ENCODE results near the gene ZNF350. TPM values are rescaled to one million over a fixed set of nuclear protein-coding genes. Genes with fewer than 3 reads are reported as not detected.
"Not testable (repeated sequence)": the region's sequence is repeated elsewhere in the genome, so short reads cannot be mapped to it uniquely, and the experiment has no call there.

Gene ZNF350
- total and polyA plus RNA-seq, 2 donors (not counting 1 experiment from before 2014, with no cell fraction given), result 6.0 to 50.2 TPM

- Histone ChIP-seq H3K27ac (ENCODE audit: low read length in 2 of 2) (no peak overlapping the region), H3K27me3 (replicated peaks in 1 of 4; ENCODE audit: control extremely low read depth in 1 of 4, control insufficient read depth in 3 of 4, insufficient read depth in 4 of 4, low read length in 3 of 4) (no peaks in the 10 kb centered on the region), H4K20me1 (ENCODE audit: control insufficient read depth, insufficient read depth, low read length, poor library complexity, severe bottlenecking) (no peaks in the 10 kb centered on the region), H2AFZ (ENCODE audit: insufficient read depth, low read depth, low read length, poor library complexity, severe bottlenecking) (no peak overlapping the region), H3K9ac (ENCODE audit: low read length) (no peak overlapping the region), H3K36me3 (replicated peaks in 1 of 2; ENCODE audit: control extremely low read depth in 1 of 2, control insufficient read depth in 1 of 2, extremely low read depth in 1 of 2, insufficient read depth in 2 of 2, low read length in 1 of 2) (peaks cover 13 to 64% of the 10 kb centered on the region in 2 experiments), H3K4me1 (ENCODE audit: control insufficient read depth in 2 of 2, insufficient read depth in 2 of 2, low read length in 2 of 2) (no peaks in the 10 kb centered on the region), H3K4me3 (ENCODE audit: control extremely low read depth in 1 of 5, extremely low read depth in 1 of 5, insufficient read depth in 1 of 5, low read depth in 2 of 5, low read length in 4 of 5) (no peak overlapping the region), H3K4me2 (replicated peaks; ENCODE audit: low read depth, low read length, poor library complexity, severe bottlenecking) (no peak overlapping the region), H3K9me3 (ENCODE audit: control extremely low read depth in 1 of 3, control insufficient read depth in 2 of 3, insufficient read depth in 1 of 3, low read length in 2 of 3) (peaks cover 21 to 84% (median 63%) of the 10 kb centered on the region in 3 donors), H3K79me2 (ENCODE audit: control insufficient read depth, insufficient read depth, low read length) (peaks cover 93% of the 10 kb centered on the region)
- POLR2A ChIA-PET, result no interaction called here
- CTCF ChIA-PET, result no interaction called here
- Mint-ChIP-seq H3K27ac (no peak overlapping the region), H3K4me1 (peaks cover 4% of the 10 kb centered on the region), H3K4me3 (no peak overlapping the region), H3K9me3 (ENCODE audit: insufficient read depth) (peaks cover 42% of the 10 kb centered on the region), H3K27me3 (no peaks in the 10 kb centered on the region)
- no peak for ATAC-seq (ENCODE audit: low read depth)
- intact Hi-C loops (cut with micrococcal nuclease), result no loop called here
- WGBS (ENCODE audit: insufficient coverage), result 93% methylated on average over 7 of the region's 7 CpGs
- DNase-seq, result no peak
- no peak for TF ChIP-seq CTCF (IDR thresholded peaks at IDR 0.05)
- no peak for TF ChIP-seq EZH2 (IDR thresholded peaks at IDR 0.05; ENCODE audit: borderline replicate concordance, insufficient read depth, low read depth, low read length, poor library complexity, severe bottlenecking)
Observed at GRCh38 chr19:51977346-51977745, 9.3 kb downstream of the ZNF350 start.

GRCh38 chr19:51976852-51977251 is 9.8 kb downstream of the ZNF350 start:
- Histone ChIP-seq H4K20me1 (ENCODE audit: control insufficient read depth, insufficient read depth, low read length, poor library complexity, severe bottlenecking) (no peaks in the 10 kb centered on the region), H3K4me1 (ENCODE audit: control insufficient read depth in 2 of 2, insufficient read depth in 2 of 2, low read length in 2 of 2) (no peaks in the 10 kb centered on the region), H3K4me3 (ENCODE audit: control extremely low read depth in 1 of 5, extremely low read depth in 1 of 5, insufficient read depth in 1 of 5, low read depth in 2 of 5, low read length in 4 of 5) (no peak overlapping the region), H3K27me3 (replicated peaks in 1 of 4; ENCODE audit: control extremely low read depth in 1 of 4, control insufficient read depth in 3 of 4, insufficient read depth in 4 of 4, low read length in 3 of 4) (no peaks in the 10 kb centered on the region), H3K79me2 (ENCODE audit: control insufficient read depth, insufficient read depth, low read length) (peaks cover 91% of the 10 kb centered on the region), H3K9me3 (ENCODE audit: control extremely low read depth in 1 of 3, control insufficient read depth in 2 of 3, insufficient read depth in 1 of 3, low read length in 2 of 3) (peaks cover 24 to 84% (median 68%) of the 10 kb centered on the region in 3 donors), H3K36me3 (replicated peaks in 1 of 2; ENCODE audit: control extremely low read depth in 1 of 2, control insufficient read depth in 1 of 2, extremely low read depth in 1 of 2, insufficient read depth in 2 of 2, low read length in 1 of 2) (peaks cover 14 to 69% of the 10 kb centered on the region in 2 experiments), H2AFZ (ENCODE audit: insufficient read depth, low read depth, low read length, poor library complexity, severe bottlenecking) (no peak overlapping the region), H3K4me2 (replicated peaks; ENCODE audit: low read depth, low read length, poor library complexity, severe bottlenecking) (no peak overlapping the region), H3K27ac (ENCODE audit: low read length in 2 of 2) (no peak overlapping the region), H3K9ac (ENCODE audit: low read length) (no peak overlapping the region)
- Mint-ChIP-seq H3K4me3 (no peak overlapping the region), H3K4me1 (peaks cover 4% of the 10 kb centered on the region), H3K27me3 (no peaks in the 10 kb centered on the region), H3K27ac (no peak overlapping the region), H3K9me3 (ENCODE audit: insufficient read depth) (peaks cover 44% of the 10 kb centered on the region)
- ATAC-seq (ENCODE audit: low read depth), result no peak
- CTCF ChIA-PET, result no interaction called here
- POLR2A ChIA-PET, result no interaction called here
- no peak for DNase-seq
- TF ChIP-seq EZH2 (IDR thresholded peaks at IDR 0.05; ENCODE audit: borderline replicate concordance, insufficient read depth, low read depth, low read length, poor library complexity, severe bottlenecking) (no peak), CTCF (IDR thresholded peaks at IDR 0.05) (no peak)
- 100% methylated on average over 1 of the region's 3 CpGs for WGBS (ENCODE audit: insufficient coverage)
- intact Hi-C loops (cut with micrococcal nuclease), result no loop called here

GRCh38 chr19:51975787-51976186 is 10.9 kb downstream of the ZNF350 start:
- H3K4me3 Mint-ChIP-seq; H3K4me1 ChIP-seq (ENCODE audit: control insufficient read depth in 2 of 2, insufficient read depth in 2 of 2, low read length in 2 of 2); DNase-seq; H3K27ac Mint-ChIP-seq; H3K9ac ChIP-seq (ENCODE audit: low read length); H3K4me2 ChIP-seq (replicated peaks; ENCODE audit: low read depth, low read length, poor library complexity, severe bottlenecking); CTCF ChIA-PET; H3K27me3 Mint-ChIP-seq; H3K4me3 ChIP-seq (ENCODE audit: control extremely low read depth in 1 of 5, extremely low read depth in 1 of 5, insufficient read depth in 1 of 5, low read depth in 2 of 5, low read length in 4 of 5); H3K27me3 ChIP-seq (replicated peaks in 1 of 4; ENCODE audit: control extremely low read depth in 1 of 4, control insufficient read depth in 3 of 4, insufficient read depth in 4 of 4, low read length in 3 of 4); H3K4me1 Mint-ChIP-seq; H3K27ac ChIP-seq (ENCODE audit: low read length in 2 of 2); intact Hi-C loops (cut with micrococcal nuclease); H2AFZ ChIP-seq (ENCODE audit: insufficient read depth, low read depth, low read length, poor library complexity, severe bottlenecking); H4K20me1 ChIP-seq (ENCODE audit: control insufficient read depth, insufficient read depth, low read length, poor library complexity, severe bottlenecking); ATAC-seq (ENCODE audit: low read depth): not testable (repeated sequence)
- peaks cover 25 to 85% (median 71%) of the 10 kb centered on the region in 3 donors for H3K9me3 ChIP-seq (ENCODE audit: control extremely low read depth in 1 of 3, control insufficient read depth in 2 of 3, insufficient read depth in 1 of 3, low read length in 2 of 3)
- POLR2A ChIA-PET, result interaction anchor here (0.6 kb wide), 1 partner anchor 8 kb away, joined by 5 read pairs; no protein-coding TSS in a partner anchor
- H3K36me3 ChIP-seq (replicated peaks in 1 of 2; ENCODE audit: control extremely low read depth in 1 of 2, control insufficient read depth in 1 of 2, extremely low read depth in 1 of 2, insufficient read depth in 2 of 2, low read length in 1 of 2), result peaks cover 15 to 72% of the 10 kb centered on the region in 2 experiments
- over 99% methylated on average over 12 of the region's 17 CpGs for whole genome bisulfite sequencing (ENCODE audit: insufficient coverage)
- H3K79me2 ChIP-seq (ENCODE audit: control insufficient read depth, insufficient read depth, low read length), result peaks cover 80% of the 10 kb centered on the region
- peaks cover 47% of the 10 kb centered on the region for H3K9me3 Mint-ChIP-seq (ENCODE audit: insufficient read depth)
